GM21529 (cell line): ENCODE results near the gene NT5DC4.

Experiments
- ATAC-seq: cut with Tn5 transposase; IDR thresholded peaks from one replicate; pipeline ENCODE4 v1.9.1; 2021; ENCODE audit not compliant: unreplicated experiment

The NT5DC4 gene

GRCh38 chr2:112722816-112723546, 2.2 kb downstream of the NT5DC4 start:
- ATAC-seq = no peak

DNA sequence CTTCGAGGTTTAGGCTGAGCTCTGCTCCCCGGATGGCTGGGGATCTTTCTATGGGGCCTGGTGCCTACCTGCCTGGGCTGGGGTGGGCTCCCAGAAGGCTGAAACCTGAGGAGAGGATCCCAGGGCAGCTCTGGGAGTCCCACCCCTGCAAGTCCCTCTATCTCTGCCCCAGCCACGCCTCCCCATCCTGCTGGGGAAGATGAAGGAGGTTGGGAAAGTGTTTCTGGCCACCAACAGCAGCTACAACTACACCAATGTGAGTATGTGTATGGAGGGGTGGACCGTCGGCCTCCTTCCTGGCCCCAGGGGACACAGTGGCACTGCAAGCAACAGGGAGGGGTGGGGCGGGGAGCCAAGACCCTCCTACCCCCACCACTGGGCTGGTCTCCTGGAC, 2.7 kb downstream of the NT5DC4 start:
- no peak for ATAC-seq

DNA sequence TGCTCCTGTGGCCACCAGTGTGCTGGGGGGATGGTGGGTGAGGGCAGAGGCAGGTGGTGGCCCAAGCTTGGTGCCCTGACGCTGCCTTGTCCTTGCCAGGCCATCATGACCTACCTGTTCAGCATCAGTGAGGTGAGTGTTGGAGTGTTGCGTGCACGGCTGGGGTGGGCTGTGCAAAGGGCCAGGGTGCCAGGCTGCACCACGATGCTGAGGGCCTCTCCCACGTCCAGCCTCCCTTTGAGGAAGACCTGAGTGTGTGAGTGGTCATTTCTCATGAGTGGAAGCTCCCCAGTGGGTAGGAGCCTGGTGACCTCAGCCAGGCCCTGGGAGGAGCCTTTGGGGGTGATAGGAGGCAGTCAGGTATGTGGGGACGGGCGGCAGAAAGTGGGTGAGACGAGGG, 3.2 kb downstream of the NT5DC4 start:
- ATAC-seq = no peak

- ATAC-seq = no peak
Observed at GRCh38 chr2:112724591-112725525, 4.0 kb downstream of the NT5DC4 start.

- ATAC-seq = peak; percentile 46
Observed at GRCh38 chr2:112725545-112726457, 5.0 kb downstream of the NT5DC4 start.

DNA sequence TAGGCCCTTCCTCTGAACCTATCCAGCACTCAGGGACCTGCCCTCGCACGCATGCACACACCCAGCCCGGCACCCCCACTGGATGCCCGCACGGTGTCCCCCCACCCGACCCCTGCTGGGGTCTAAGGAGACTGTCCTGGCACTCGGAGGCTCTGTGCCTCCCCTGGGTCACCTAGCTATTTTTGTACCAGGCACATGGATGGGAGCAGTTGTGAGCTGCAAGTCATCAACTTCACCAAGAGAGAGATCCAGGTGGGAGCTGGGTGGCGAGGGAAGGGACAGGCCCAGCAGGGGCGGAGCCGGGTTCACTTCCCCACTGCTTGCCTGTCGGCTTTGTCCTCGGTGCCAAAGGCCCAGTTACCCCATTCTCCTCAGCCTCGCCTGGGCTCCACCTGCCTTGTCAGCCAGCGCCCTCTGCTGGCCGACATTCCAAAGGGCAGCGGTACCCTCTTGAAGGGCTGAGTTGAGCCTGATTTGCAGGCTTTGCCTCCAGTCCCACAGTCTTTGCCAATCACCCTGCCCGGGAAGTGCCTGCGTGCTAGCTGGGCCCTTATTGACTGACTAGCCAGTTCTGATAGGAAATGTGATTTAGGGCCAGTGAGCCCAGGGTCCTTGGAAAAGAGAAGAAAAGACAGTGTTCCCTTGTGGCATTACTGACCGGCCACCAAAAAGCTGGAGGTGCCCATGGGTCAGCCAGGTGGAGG, 5.8 kb downstream of the NT5DC4 start:
- ATAC-seq = peak; percentile 83

DNA sequence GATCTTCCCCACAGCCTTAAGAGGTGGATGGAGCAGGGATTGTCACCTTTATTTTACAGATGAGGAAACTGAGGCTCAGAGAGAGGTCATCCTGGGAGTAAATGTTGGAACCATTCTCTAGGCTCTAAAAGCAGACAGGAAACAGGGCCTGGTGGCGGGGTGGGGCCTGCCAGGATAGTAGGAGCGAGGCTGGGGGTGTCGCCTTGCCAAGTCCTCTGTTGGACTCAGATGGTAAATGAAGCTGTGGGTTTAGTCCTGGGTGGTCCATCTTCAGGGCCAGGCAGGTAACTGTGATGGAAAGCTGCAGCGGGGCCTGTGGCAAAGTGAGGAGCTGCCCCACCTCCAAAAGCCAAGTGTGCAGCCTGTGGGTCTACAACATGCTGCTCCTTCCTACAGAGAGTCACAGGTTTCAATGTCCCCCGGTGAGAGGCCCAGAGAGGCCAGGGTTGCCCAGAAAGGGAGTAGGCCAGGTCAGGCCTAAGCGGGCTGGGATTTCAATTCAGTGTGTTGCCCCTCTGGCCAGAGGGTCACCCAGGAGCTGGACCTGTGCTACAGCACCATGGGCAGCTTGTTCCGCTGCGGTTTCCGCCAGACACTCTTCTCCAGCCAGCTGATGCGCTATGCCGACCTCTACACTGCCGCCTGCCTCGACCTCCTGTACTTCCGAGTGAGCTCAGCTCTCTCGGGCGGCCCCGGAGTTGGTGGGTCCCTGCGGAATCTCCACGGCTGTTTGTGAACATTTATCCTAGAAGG, 6.6 kb downstream of the NT5DC4 start:
- no peak for ATAC-seq

DNA sequence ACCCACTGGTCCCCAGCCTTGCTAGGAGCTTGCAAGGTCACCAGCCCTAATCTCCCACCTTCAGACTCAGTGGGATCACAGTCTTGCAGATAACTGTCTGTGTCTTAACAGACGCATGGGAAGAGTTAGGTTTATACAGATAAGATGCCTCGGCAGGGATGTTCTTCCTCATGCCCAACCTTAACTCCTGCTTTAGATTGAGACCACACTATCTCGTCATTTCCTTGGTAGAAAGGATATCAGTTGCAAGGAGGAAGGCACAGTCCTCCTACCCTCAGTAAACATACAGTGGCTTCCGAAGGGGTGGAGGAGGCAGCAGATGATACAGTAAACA, 7.2 kb downstream of the NT5DC4 start:
- ATAC-seq = no peak

- ATAC-seq = no peak
Observed at GRCh38 chr2:112728378-112729175, 7.8 kb downstream of the NT5DC4 start.

- no peak for ATAC-seq
Observed at GRCh38 chr2:112730216-112730615, 9.4 kb downstream of the NT5DC4 start.

- no peak for ATAC-seq
Observed at GRCh38 chr2:112730791-112731190, 10.0 kb downstream of the NT5DC4 start.

GRCh38 chr2:112731479-112731878, 10.7 kb downstream of the NT5DC4 start:
- ATAC-seq = no peak

- no peak for ATAC-seq
Observed at GRCh38 chr2:112733456-112733855, 12.6 kb downstream of the NT5DC4 start.

DNA sequence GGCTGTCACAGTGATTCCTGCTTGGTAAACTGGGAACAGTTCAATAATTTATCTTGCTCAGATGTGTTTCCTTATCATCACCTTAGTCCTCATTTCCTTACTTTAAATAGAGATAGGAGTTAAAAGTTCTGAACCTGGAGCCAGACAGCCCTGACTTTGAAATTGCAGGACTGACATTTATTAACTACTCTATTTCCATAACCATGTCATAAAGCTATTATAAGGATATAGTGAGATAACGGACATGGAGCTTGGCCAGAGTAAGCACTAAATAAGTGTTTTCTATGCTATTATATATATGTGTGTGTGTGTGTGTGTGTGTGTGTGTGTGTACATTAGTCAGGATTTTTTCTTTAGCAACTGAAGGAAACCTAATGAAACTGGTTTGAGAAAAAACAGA, 13.1 kb downstream of the NT5DC4 start:
- ATAC-seq = no peak

GRCh38 chr2:112737542-112738232, 16.9 kb downstream of the NT5DC4 start:
- ATAC-seq = no peak

GRCh38 chr2:112740527-112740926, 19.7 kb downstream of the NT5DC4 start:
- ATAC-seq = no peak

GRCh38 chr2:112749755-112750559, 29.1 kb downstream of the NT5DC4 start:
- ATAC-seq = peak; percentile 81

DNA sequence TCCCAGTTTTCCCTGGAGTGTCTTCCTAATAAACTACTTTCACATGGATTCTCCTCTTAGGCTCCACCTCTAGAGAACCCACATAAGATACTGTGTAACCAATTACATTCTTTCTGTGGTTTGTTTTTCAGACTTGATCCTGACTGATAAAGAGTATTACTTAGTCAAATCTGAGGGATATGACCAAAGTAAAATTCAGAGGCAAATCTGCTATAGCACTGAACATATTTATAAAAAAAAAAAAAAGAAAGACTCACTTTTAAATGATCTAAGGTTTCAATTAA, 29.7 kb downstream of the NT5DC4 start:
- ATAC-seq = no peak
